IPS-18a (cell line): Measurements from ENCODE around the gene TXNRD2.

Experiments
- H3K27ac ChIP-seq: one replicate; pipeline ENCODE4 v1.5.1; 2013; ENCODE audit warnings: low read length
- H3K27me3 ChIP-seq: one replicate; pipeline ENCODE4 v1.6.1; 2013; ENCODE audit warnings: mild to moderate bottlenecking, low read length; ENCODE audit not compliant: control insufficient read depth, insufficient read depth
- H3K36me3 ChIP-seq: one replicate; pipeline ENCODE4 v1.6.1; 2013; ENCODE audit warnings: low read depth, low read length; ENCODE audit not compliant: control insufficient read depth
- H3K4me1 ChIP-seq: one replicate; pipeline ENCODE4 v1.6.1; 2013; ENCODE audit warnings: low read depth, low read length; ENCODE audit not compliant: control insufficient read depth
- H3K4me3 ChIP-seq: one replicate; pipeline ENCODE4 v1.5.1; 2013; ENCODE audit warnings: low read length
- H3K9ac ChIP-seq: one replicate; pipeline ENCODE4 v1.6.1; 2013; ENCODE audit warnings: mild to moderate bottlenecking, low read length, moderate library complexity
- H3K9me3 ChIP-seq: one replicate; pipeline ENCODE4 v1.6.1; 2013; ENCODE audit warnings: low read depth, low read length; ENCODE audit not compliant: control insufficient read depth

TXNRD2 gene

DNA sequence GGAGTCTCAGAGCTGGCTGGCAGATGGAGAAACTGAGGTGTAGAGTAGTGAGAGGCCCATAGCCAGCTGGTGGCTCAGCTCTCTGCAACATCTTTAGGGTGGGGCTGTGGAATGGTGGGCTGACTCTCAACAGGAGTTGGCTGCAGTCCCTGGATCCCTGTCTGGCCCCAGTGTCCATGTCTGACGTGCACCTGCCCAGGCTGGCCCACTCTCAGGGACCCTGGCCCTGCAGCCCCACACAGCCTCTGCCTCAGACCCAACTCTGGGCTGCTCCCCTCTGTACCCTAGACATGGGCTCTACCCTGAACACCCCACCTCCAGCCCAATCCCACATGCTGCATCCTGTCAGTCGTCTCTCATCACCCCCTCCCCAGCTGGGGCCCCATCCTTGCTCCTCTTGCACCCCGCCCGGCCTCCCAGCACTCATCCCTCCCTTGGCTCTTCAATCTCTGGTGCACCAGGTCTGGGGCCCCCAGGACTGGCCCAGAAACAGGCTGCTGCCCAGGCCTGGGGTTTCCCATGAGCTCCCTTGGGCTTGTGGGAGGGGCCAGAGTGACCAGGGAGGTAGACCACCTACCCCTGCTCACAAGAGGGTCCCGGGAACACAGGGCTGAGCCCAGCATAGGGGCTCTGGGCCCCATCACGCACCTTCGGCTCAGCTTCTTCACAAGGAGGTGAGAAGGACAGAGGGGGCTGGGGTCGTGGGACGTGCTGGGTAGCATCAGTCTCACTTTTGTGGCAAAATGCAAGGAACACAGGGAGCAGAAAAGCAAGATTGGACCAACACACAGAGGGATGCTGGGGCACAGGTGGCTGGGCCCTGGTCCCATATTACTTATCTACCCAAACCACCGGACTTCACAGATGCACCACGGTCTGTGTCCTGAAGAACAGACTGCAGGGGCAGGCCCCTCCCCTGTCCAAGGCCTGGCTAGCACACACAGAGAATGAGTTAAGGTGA is 43.5 kb upstream of the TXNRD2 start:
- Histone ChIP-seq H3K36me3 (peaks cover 14% of the 10 kb centered on the region), H3K27ac (no peak overlapping the region), H3K9me3 (no peaks in the 10 kb centered on the region), H3K9ac (no peak overlapping the region), H3K27me3 (no peaks in the 10 kb centered on the region), H3K4me1 (peaks cover 9% of the 10 kb centered on the region), H3K4me3 (no peak overlapping the region)

DNA sequence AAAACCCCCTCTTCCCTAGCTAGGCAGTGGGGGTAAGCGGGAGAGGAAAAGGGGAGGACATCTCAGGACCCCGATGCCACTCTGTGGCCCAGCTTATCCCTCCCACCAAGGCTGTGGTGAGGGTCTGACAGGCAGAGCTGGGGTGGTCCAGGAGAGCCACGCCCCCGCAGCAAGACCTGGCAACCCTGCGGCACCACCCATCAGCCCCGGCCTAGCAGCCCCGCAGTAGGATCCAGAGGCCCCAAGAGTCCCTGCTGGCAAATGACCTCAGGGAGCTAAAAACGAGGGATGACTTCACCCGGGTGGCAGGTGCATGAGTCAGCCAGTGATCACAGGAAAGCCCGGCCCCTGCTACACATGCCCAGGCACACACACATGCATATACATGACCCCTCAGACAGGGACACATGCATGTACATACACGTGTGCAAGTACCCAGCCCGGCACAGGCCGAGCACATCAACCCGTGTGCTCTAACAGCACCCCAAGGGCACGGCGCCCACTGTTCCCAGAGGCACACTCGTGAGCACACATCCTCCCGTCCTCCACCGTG is 42.7 kb upstream of the TXNRD2 start:
- no peak overlapping the region for H3K9ac ChIP-seq
- no peak overlapping the region for H3K4me3 ChIP-seq
- H3K9me3 ChIP-seq: no peaks in the 10 kb centered on the region
- H3K36me3 ChIP-seq: peaks cover 18% of the 10 kb centered on the region
- no peaks in the 10 kb centered on the region for H3K27me3 ChIP-seq
- H3K4me1 ChIP-seq: peaks cover 9% of the 10 kb centered on the region
- H3K27ac ChIP-seq: no peak overlapping the region

DNA sequence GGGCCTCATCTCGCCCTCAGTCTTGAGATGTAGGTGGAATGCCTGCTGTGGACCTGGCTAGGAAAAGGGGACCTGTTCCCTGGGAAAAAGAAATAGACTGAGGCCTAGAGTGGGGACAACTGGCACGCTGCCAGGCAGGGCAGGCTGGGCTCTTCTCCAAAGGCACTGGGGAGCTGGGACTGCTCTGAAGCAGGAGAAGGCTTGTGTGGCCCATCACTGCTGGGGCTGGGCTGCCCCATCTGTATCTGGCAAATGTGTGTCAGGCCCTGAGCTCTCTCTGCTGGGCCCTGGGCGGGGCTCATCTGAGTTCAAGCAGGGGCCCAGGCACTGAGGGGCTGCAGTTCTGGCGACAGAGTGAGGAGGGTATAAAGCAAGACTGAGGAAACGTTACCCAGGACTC is 42.1 kb upstream of the TXNRD2 start:
- H3K9me3 ChIP-seq: no peaks in the 10 kb centered on the region
- H3K36me3 ChIP-seq: peaks cover 23% of the 10 kb centered on the region
- H3K27ac ChIP-seq: no peak overlapping the region
- H3K4me1 ChIP-seq: peaks cover 9% of the 10 kb centered on the region
- H3K4me3 ChIP-seq: no peak overlapping the region
- no peak overlapping the region for H3K9ac ChIP-seq
- no peaks in the 10 kb centered on the region for H3K27me3 ChIP-seq

DNA sequence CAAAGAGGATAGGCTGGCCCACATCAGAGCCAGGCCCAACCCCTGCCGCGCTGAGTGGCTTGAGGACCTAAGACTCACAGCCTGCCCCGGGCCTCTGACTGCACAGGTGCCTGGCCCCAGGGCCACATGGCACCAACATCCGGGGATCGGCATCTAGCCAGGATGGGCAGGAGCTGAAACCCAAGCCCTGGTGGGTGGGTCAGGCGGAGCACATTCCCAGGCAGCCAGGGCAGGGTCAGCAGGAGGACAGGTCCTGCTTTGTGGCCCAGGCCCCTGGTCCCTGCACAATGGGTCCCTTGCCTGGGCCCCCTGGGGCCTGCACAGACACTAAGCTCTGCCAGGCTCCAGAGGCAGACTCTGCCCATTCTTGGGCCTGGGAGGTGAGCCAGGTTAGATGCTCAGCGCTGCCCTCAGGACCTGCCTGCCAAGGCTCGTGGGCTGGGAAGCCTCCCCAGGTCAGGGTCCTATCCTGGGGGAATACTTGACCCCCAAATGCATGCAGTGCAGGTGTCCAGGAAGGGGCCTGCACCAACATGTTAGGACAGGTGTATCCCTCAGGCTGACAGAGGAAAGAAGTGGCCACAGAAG is 41.5 kb upstream of the TXNRD2 start:
- H3K27ac ChIP-seq: no peak overlapping the region
- no peak overlapping the region for H3K9ac ChIP-seq
- H3K9me3 ChIP-seq: no peaks in the 10 kb centered on the region
- H3K4me1 ChIP-seq: peaks cover 9% of the 10 kb centered on the region
- H3K4me3 ChIP-seq: no peak overlapping the region
- peaks cover 25% of the 10 kb centered on the region for H3K36me3 ChIP-seq
- no peaks in the 10 kb centered on the region for H3K27me3 ChIP-seq

DNA sequence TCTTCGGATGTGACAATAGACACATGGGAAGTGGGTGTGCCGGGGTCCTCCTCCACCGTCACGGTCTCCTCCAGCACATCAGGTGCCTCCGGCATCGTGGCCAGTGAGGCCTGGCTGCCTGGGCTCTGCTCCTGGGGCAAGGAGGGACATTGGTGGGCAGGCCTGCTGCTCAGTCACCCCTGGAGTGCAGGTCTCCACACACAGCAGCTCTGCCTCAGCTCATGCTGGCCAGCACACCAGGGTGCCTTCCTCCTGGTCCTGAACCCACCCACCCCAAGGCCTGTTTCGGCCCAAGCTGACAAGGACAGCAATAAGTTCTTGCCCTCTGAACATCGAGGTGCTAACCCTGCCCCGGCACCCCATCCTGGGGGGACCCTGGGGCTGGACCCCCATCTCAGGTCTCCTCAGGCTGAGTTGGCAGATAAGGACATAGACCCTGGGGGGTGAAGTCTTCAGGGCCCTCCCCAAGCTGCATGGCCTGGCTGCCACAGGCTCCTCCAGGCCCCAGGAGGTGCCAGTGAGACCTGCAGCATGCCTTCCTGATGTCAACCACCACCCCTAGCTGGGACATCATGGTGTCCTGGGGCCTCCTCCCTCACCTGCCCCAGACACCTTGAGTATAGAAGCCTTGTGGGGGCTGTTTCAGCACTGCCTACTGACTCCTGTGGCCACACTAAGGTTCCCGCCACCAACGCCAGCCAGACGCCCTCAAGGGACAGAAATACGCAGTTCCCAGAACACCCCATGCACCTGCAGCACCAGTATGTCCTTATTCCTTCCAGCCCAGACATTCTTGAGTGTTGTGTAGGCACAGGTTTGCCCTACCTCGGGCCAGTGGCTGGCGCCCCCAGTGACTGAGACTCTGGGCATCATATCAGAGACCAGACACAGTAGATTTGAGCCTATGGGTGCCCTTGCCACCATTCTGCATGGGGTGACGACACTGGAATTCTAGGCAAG is 40.6 kb upstream of the TXNRD2 start:
- Histone ChIP-seq H3K9ac (no peak overlapping the region), H3K27ac (no peak overlapping the region), H3K9me3 (no peaks in the 10 kb centered on the region), H3K27me3 (no peaks in the 10 kb centered on the region), H3K36me3 (peaks cover 25% of the 10 kb centered on the region), H3K4me1 (peaks cover 5% of the 10 kb centered on the region), H3K4me3 (no peak overlapping the region)

DNA sequence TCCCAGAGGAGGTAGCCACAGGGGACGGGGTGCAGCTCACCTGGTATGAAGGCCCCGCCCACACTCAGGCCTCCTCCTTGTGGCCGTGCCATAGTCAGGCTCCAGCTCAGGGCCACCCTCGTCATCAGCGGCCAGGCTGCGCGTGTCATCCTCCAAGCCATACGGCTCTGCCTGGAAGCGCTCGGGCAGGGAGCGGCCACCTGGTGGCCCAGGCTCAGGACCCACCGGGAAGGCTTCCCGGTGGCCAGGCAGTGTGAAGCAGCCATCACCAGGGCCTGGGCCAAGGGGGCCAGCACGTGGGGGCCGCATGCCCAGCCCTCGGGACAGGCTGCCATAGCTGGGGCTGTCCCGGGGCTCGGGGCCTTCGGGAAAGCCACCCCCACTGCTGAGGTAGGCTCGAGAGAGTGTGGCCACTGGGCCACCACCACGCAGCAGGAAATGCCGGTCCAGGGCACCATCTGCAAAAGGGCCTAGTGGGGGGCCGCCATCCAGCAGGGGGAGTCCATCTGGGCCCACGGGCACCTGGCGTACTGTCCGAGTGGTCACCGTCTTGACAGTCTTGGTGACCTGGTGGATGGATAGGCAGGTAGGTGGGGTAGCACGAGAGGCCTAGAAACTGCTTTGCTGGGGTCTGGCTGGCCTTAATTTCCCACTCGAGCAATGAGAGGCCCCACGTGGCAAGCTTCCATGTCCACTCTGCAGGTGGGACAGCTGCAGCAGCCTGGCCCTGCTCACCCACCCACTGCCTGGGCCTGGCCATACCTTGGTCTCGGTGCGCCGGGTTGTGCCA is 39.7 kb upstream of the TXNRD2 start:
- H3K27me3 ChIP-seq: no peaks in the 10 kb centered on the region
- no peak overlapping the region for H3K4me3 ChIP-seq
- no peak overlapping the region for H3K9ac ChIP-seq
- no peaks in the 10 kb centered on the region for H3K9me3 ChIP-seq
- peaks cover 5% of the 10 kb centered on the region for H3K4me1 ChIP-seq
- H3K27ac ChIP-seq: no peak overlapping the region
- peaks cover 25% of the 10 kb centered on the region for H3K36me3 ChIP-seq

DNA sequence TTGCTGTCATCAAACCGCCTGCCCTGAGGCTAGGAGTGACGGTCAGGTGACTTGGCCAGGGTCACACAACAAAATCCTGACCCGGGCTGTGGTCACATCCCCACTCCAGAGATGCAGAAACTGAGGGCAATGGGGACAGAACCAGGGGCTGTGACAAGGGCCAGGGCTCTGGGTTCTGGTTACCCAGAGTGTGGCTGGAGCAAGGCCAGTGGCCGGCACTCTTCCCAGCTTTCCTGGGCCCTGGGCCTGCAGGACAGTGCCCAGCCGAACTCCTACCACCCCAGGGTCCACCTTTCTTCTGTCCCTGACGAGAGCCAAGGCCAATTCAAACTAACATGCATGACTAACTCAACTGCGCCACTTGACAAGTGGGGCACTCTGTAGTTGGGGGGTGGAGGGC is 39.1 kb upstream of the TXNRD2 start:
- H3K27me3 ChIP-seq: no peaks in the 10 kb centered on the region
- peaks cover 25% of the 10 kb centered on the region for H3K36me3 ChIP-seq
- H3K9me3 ChIP-seq: no peaks in the 10 kb centered on the region
- no peak overlapping the region for H3K9ac ChIP-seq
- H3K27ac ChIP-seq: no peak overlapping the region
- no peak overlapping the region for H3K4me3 ChIP-seq
- peaks cover 1% of the 10 kb centered on the region for H3K4me1 ChIP-seq

DNA sequence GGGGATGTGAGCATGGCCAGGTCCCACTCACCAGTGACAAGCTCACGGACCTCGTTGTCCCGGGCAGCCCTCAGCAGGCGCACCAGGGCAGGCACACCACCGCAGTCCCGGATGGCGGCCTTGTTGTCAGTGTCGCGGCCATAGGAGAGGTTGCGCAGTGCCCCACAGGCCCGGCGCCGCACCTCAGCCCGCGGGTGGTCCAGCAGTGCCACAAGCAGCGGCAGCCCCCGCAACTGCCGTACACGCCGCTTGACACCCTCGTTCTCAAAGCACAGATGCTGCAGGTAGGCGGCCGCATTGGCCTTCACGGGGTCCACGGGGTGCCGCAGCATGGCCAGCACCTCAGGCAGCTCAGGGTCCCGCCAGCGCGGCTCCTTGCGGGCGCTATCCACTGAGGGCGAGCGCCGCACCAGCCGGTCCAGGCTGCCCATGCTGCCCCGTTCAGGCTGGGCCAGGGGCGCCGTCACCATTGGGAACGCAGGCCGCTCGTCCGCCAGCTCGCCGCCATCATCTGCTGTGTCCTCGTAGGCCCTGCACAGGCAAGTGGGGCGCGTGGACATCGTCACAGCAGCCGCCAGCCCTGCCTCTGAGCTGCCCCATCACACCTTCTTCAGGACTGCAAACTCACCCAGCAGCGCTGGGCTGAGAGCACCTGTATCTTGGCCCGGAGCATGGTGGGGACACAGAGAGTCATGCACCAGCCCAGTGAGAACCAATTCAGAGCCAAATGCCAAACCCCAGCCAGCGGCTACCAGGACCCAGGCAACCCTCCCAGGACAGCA is 38.3 kb upstream of the TXNRD2 start:
- peaks cover 25% of the 10 kb centered on the region for H3K36me3 ChIP-seq
- H3K4me3 ChIP-seq: no peak overlapping the region
- H3K9me3 ChIP-seq: no peaks in the 10 kb centered on the region
- H3K27me3 ChIP-seq: no peaks in the 10 kb centered on the region
- H3K27ac ChIP-seq: no peak overlapping the region
- no peak overlapping the region for H3K9ac ChIP-seq
- peaks cover 10% of the 10 kb centered on the region for H3K4me1 ChIP-seq

DNA sequence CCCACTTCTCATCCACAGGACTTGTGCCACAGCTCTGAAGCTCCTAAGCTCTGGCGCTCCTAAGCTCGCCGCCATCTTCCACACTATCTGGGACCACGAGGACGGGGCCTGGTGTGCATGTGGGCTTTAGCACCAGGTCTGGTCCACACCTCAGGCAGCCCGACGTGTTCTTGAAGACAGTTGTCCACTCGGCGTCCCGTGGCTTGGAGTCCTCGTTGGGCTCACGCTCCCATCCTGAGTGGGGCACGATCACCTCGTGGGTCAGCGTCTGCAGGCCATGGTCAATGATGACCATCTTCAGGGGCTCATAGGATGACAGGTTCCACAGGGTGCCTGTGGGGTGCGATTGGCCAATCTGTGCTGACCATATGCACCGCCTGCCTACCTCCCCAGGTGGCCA is 37.1 kb upstream of the TXNRD2 start:
- H3K9me3 ChIP-seq: no peaks in the 10 kb centered on the region
- H3K4me1 ChIP-seq: peaks cover 12% of the 10 kb centered on the region
- no peak overlapping the region for H3K27ac ChIP-seq
- H3K4me3 ChIP-seq: no peak overlapping the region
- peaks cover 25% of the 10 kb centered on the region for H3K36me3 ChIP-seq
- H3K9ac ChIP-seq: no peak overlapping the region
- no peaks in the 10 kb centered on the region for H3K27me3 ChIP-seq
